Tibial nerve (tissue), 4 donors: ENCODE data around the gene RCOR1.

Experiments used
- CTCF ChIP-seq, 5 experiments: fragments of 200-600 bp in 3 of 5; fragments of 450-650 bp in 2 of 5; sonication (generic) in 3 of 5; IDR thresholded peaks; one replicate each; pipeline ENCODE4 v1.5.1; 2016 to 2019; ENCODE audit warnings: antibody characterized with exemption in 5 of 5, mild to moderate bottlenecking in 3 of 5, moderate library complexity in 2 of 5
- EP300 ChIP-seq, 2 donors: sonication (generic); formaldehyde crosslinking; IDR thresholded peaks; one replicate each; pipeline ENCODE4 v1.6.1; 2017; ENCODE audit warnings: antibody characterized with exemption in 2 of 2, mild to moderate bottlenecking in 1 of 2

- TF ChIP-seq CTCF (IDR thresholded peaks at IDR 0.05): no peak
- no peak for TF ChIP-seq EP300 (IDR thresholded peaks at IDR 0.05)
These were observed 124.8 kb downstream of the RCOR1 start for GRCh38 chr14:102717276-102717675.
